SIG-M5 treated with dmso at 0.1 percent for 504 hours (cell line): ENCODE results near the gene MEGF9.

ENCODE experiments used
- DNase-seq: peaks from one replicate; lab custom pipeline; 2025; ENCODE audit not compliant: unreplicated experiment; lab: John Stamatoyannopoulos, UW

MEGF9 gene

GRCh38 chr9:120707170-120707569, 7.1 kb downstream of the MEGF9 start:
- DNase-seq, result no peak

GRCh38 chr9:120705174-120705573, 9.1 kb downstream of the MEGF9 start:
- no peak for DNase-seq

GRCh38 chr9:120702075-120702474, 12.2 kb downstream of the MEGF9 start:
- no peak for DNase-seq

- no peak for DNase-seq
These were observed 13.0 kb downstream of the MEGF9 start for GRCh38 chr9:120701248-120701647.

GRCh38 chr9:120698766-120699165, 15.5 kb downstream of the MEGF9 start:
- DNase-seq, result no peak

GRCh38 chr9:120697448-120697847, 16.8 kb downstream of the MEGF9 start:
- DNase-seq, result no peak

- no peak for DNase-seq
These were observed 17.6 kb downstream of the MEGF9 start for GRCh38 chr9:120696551-120697230.

- peak; percentile 42 for DNase-seq
These were observed 19.7 kb downstream of the MEGF9 start for GRCh38 chr9:120694559-120694958.

- no peak for DNase-seq
These were observed 20.6 kb downstream of the MEGF9 start for GRCh38 chr9:120693700-120694008.

GRCh38 chr9:120692901-120693699, 21.2 kb downstream of the MEGF9 start:
- peak; percentile 90 for DNase-seq

- DNase-seq, result no peak
These were observed 23.9 kb downstream of the MEGF9 start for GRCh38 chr9:120690372-120690771.

- DNase-seq, result no peak
These were observed 24.4 kb downstream of the MEGF9 start for GRCh38 chr9:120689860-120690259.

GRCh38 chr9:120688758-120689157, 25.5 kb downstream of the MEGF9 start:
- no peak for DNase-seq

- no peak for DNase-seq
These were observed 31.1 kb downstream of the MEGF9 start for GRCh38 chr9:120683150-120683549.

GRCh38 chr9:120681121-120681520, 33.1 kb downstream of the MEGF9 start:
- DNase-seq, result no peak

- no peak for DNase-seq
These were observed 33.7 kb downstream of the MEGF9 start for GRCh38 chr9:120680579-120680978.

GRCh38 chr9:120680161-120680560, 34.1 kb downstream of the MEGF9 start:
- no peak for DNase-seq

- no peak for DNase-seq
These were observed 36.3 kb downstream of the MEGF9 start for GRCh38 chr9:120677965-120678364.

GRCh38 chr9:120676767-120677402, 37.4 kb downstream of the MEGF9 start:
- DNase-seq, result peak; percentile 79

- DNase-seq, result no peak
These were observed 45.9 kb downstream of the MEGF9 start for GRCh38 chr9:120668399-120668798.

GRCh38 chr9:120663950-120664349, 50.3 kb downstream of the MEGF9 start:
- no peak for DNase-seq

- peak; percentile 47 for DNase-seq
These were observed 50.9 kb downstream of the MEGF9 start for GRCh38 chr9:120663380-120663779.
